HepG2 (cell line): ENCODE data around the gene DCUN1D3. TPM values are rescaled to one million over a fixed set of nuclear protein-coding genes. Genes with fewer than 3 reads are reported as not detected.

Experiments
- ATAC-seq: fragments of 200-7000 bp; cut with Tn5 transposase; 3 replicates; pipeline ENCODE4 v1.9.1; 2020; ENCODE audit warnings: mild to moderate bottlenecking, moderate library complexity
- BruUV-seq: library from RNA; stranded (reverse); fragments of 400-500 nt; replicated peaks from 2 replicates; lab custom pipeline; 2021; lab: Mats Ljungman, UMichigan
- CTCF ChIA-PET: fragments of 300-600 bp; formaldehyde crosslinking; extraction: SDS; loops from one replicate; lab custom pipeline; 2021; ENCODE audit warnings: low total read pairs, inconsistent platforms, low intra/inter-chr PET ratio; lab: Yijun Ruan, JAX
- POLR2A ChIA-PET: fragments of 350-600 bp; sonication (Branson Sonifier 250); formaldehyde crosslinking; loops from one replicate; lab custom pipeline; 2020; ENCODE audit warnings: antibody characterized with exemption, inconsistent platforms; lab: Yijun Ruan, JAX
- DNase-seq: peaks from one replicate; pipeline ENCODE4 v3.0.0-alpha.2; 2015; ENCODE audit warnings: low spot score
- FAIRE-seq: peaks from 3 replicates; lab custom pipeline; 2011; peaks lifted over from hg19 to GRCh38; lab: Jason Lieb, UNC
- H2AFZ ChIP-seq: one replicate; pipeline ENCODE4 v1.6.1; 2011; ENCODE audit warnings: low read length, inconsistent platforms
- H3K27ac ChIP-seq: fragments of 300-600 bp; 3 replicates; pipeline ENCODE4 v1.8.0; 2011; ENCODE audit warnings: mixed run types, mild to moderate bottlenecking, mixed read lengths, low read length, inconsistent platforms; ENCODE audit not compliant: insufficient read depth; ENCODE audit errors: extremely low read length
- H3K27me3 ChIP-seq, 2 experiments: fragments of 200-600 bp in 1 of 2; 2 replicates in 1 of 2; 3 replicates in 1 of 2; pipeline versions ENCODE4 v1.6.0 to v1.8.0; 2011; ENCODE audit warnings: low read length in 2 of 2, mild to moderate bottlenecking in 2 of 2, moderate library complexity in 2 of 2, inconsistent platforms in 1 of 2; ENCODE audit not compliant: insufficient read depth in 2 of 2, control insufficient read depth in 1 of 2
- H3K36me3 ChIP-seq, 2 experiments: fragments of 200-600 bp in 1 of 2; replicated peaks in 1 of 2; 2 replicates in 1 of 2; 3 replicates in 1 of 2; pipeline versions ENCODE4 v1.5.1 to v1.8.0; 2011; ENCODE audit warnings: low read length in 2 of 2, inconsistent platforms in 1 of 2; ENCODE audit not compliant: insufficient read depth in 2 of 2, control insufficient read depth in 1 of 2
- H3K4me1 ChIP-seq: 2 replicates; pipeline ENCODE4 v1.5.1; 2012; ENCODE audit warnings: low read length, inconsistent platforms; ENCODE audit not compliant: insufficient read depth
- H3K4me2 ChIP-seq: 2 replicates; pipeline ENCODE4 v1.6.0; 2011; ENCODE audit warnings: low read depth, low read length, inconsistent platforms
- H3K4me3 ChIP-seq, 3 experiments: fragments of 200-600 bp in 1 of 3; sonication (generic), shearing (Covaris generic) in 1 of 3; replicated peaks in 1 of 3; 2 replicates each; pipeline ENCODE4 v1.5.1; 2011 to 2016; ENCODE audit warnings: low read length in 3 of 3, inconsistent platforms in 2 of 3, low read depth in 2 of 3, mild to moderate bottlenecking in 2 of 3, control low read depth in 1 of 3, mixed read lengths in 1 of 3; ENCODE audit not compliant: insufficient read depth in 1 of 3
- H3K79me2 ChIP-seq: one replicate; pipeline ENCODE4 v1.6.1; 2011; ENCODE audit warnings: low read length, inconsistent platforms; ENCODE audit not compliant: insufficient read depth
- H3K9ac ChIP-seq: 2 replicates; pipeline ENCODE4 v1.6.0; 2011; ENCODE audit warnings: mild to moderate bottlenecking, low read depth, low read length, inconsistent platforms; ENCODE audit not compliant: insufficient read depth
- H3K9me3 ChIP-seq: 2 replicates; pipeline ENCODE4 v1.5.1; 2012; ENCODE audit warnings: mild to moderate bottlenecking, low read length
- H4K20me1 ChIP-seq: 2 replicates; pipeline ENCODE4 v1.6.0; 2011; ENCODE audit warnings: inconsistent platforms, mild to moderate bottlenecking, low read length, moderate library complexity; ENCODE audit not compliant: insufficient read depth
- AHR ChIP-seq: IDR thresholded peaks from 2 replicates; pipeline ENCODE4 v1.6.1; 2018; ENCODE audit warnings: missing genetic modification reagents, missing compliant biosample characterization
- BCL6 ChIP-seq: IDR thresholded peaks from 2 replicates; pipeline ENCODE4 v1.6.1; 2016; ENCODE audit warnings: missing genetic modification reagents, missing compliant biosample characterization
- DNMT1 ChIP-seq: sonication (generic); formaldehyde crosslinking; IDR thresholded peaks from 2 replicates; pipeline ENCODE4 v1.5.1; 2020; ENCODE audit warnings: mild to moderate bottlenecking, missing genetic modification reagents
- MEIS1 ChIP-seq: sonication (generic); formaldehyde crosslinking; IDR thresholded peaks from 2 replicates; pipeline ENCODE4 v1.9.0; 2021; ENCODE audit warnings: mild to moderate bottlenecking, missing genetic modification reagents, moderate library complexity, borderline replicate concordance
- SRY ChIP-seq: sonication (generic); formaldehyde crosslinking; IDR thresholded peaks from 2 replicates; pipeline ENCODE4 v1.8.0; 2022; ENCODE audit warnings: mild to moderate bottlenecking, missing genetic modification reagents
- TCF12 ChIP-seq, 2 experiments: fragments of 450-650 bp in 1 of 2; sonication (generic) in 1 of 2; formaldehyde crosslinking in 1 of 2; IDR thresholded peaks; 2 replicates each; pipeline versions ENCODE4 v1.6.1 to v1.8.0; 2017 to 2022; ENCODE audit warnings: antibody characterized with exemption in 1 of 2, mild to moderate bottlenecking in 1 of 2, missing genetic modification reagents in 1 of 2, moderate library complexity in 1 of 2
- ZFP82 ChIP-seq: sonication (generic); formaldehyde crosslinking; IDR thresholded peaks from 2 replicates; pipeline ENCODE4 v1.5.1; 2020; ENCODE audit warnings: mild to moderate bottlenecking, missing genetic modification reagents, borderline replicate concordance
- ZNF446 ChIP-seq: sonication (generic); formaldehyde crosslinking; IDR thresholded peaks from 2 replicates; pipeline ENCODE4 v1.5.0; 2020; ENCODE audit warnings: mild to moderate bottlenecking, missing genetic modification reagents
- WGBS: methylation state at CpG from one replicate; pipeline ENCODE4 v1.1.6; 2017; ENCODE audit warnings: low lambda C conversion rate; 5-methylcytosine and 5-hydroxymethylcytosine counted together
- in situ Hi-C: cut with HindIII; loops from 2 replicates; pipeline ENCODE4 v1.10.0; 2017; ENCODE audit warnings: low pct_unique_long_range_greater_than_20kb; ENCODE audit not compliant: extremely low pct_ligation_motif_present
- intact Hi-C: fragments of 100-400 bp; cut with micrococcal nuclease; formaldehyde crosslinking; loops from one replicate; pipeline ENCODE4 v1.10.0; 2022; ENCODE audit not compliant: unreplicated experiment
- polyA plus RNA-seq, 8 experiments: library from polyadenylated mRNA; depleted of rRNA in 3 of 8; stranded (reverse) in 7 of 8; unstranded in 1 of 8; fragments of >200 nt; fragmentation: Illumina TruSeq in 4 of 8; extraction: Trizol in 4 of 8; gene quantifications; 2 replicates each; pipeline versions ENCODE4 v1.2.1 to v1.2.3, GENCODE V29; 2011 to 2016; ENCODE audit warnings: low read depth in 4 of 8, missing spikeins in 1 of 8, mixed read lengths in 1 of 8; ENCODE audit not compliant: insufficient read depth in 1 of 8
- total RNA-seq, 5 experiments: library from RNA; depleted of rRNA; stranded (reverse); fragments of >200 nt; fragmentation: Illumina TruSeq; extraction: Trizol; gene quantifications; 2 replicates each; pipeline ENCODE4 v1.2.3, GENCODE V29; 2016; ENCODE audit warnings: low read depth in 1 of 5
- TF ChIP-seq, protein P1 (sequence below): sonication (generic); formaldehyde crosslinking; IDR thresholded peaks from 2 replicates; pipeline ENCODE4 v1.4.0; 2020; ENCODE audit warnings: mild to moderate bottlenecking, missing genetic modification reagents
- TF ChIP-seq, protein P2 (sequence below): sonication (generic); formaldehyde crosslinking; IDR thresholded peaks from 2 replicates; pipeline ENCODE4 v1.8.1; 2022; ENCODE audit warnings: low read depth, mild to moderate bottlenecking, missing genetic modification reagents
- TF ChIP-seq, protein P3 (sequence below): sonication (generic); formaldehyde crosslinking; IDR thresholded peaks from 2 replicates; pipeline ENCODE4 v1.4.0; 2020; ENCODE audit warnings: missing genetic modification reagents

DCUN1D3 gene
- total and polyA plus RNA-seq, 2 of the 13 experiments (the other 11 are each of a cell fraction or from before 2014, with no cell fraction given): 5.0 to 19.3 TPM

DNA sequence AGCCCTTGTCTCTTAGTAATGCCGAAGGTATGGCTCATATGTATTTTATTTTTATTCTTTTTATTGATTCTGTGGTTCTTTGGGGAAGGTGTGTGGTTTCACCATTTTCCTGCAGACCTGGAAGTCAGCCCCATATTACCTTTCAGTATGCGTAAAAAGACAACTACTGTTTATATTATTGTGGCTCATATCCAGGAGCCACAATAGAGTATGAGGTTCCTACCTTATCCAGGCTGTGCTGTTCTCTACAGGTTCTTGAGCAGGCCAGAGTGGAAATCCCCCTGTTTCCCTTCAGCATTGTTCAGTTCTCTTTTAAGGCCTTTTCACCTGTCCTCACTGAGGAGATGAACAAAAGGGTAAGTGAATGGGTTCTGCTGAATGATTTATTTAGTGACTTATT, 60.7 kb downstream of the DCUN1D3 start:
- H3K36me3 ChIP-seq: peaks cover 11 to 48% of the 10 kb centered on the region in 2 experiments
- WGBS: 96% methylated on average over 2 of the region's 2 CpGs
- no peak overlapping the region for H3K4me3 ChIP-seq
- no peaks in the 10 kb centered on the region for H3K79me2 ChIP-seq
- no peak for FAIRE-seq
- DNase-seq: no peak
- H3K27me3 ChIP-seq: no peaks in the 10 kb centered on the region
- ChIA-PET POLR2A (no interaction called here), CTCF (no interaction called here)
- no TSS peak for BruUV-seq
- no peaks in the 10 kb centered on the region for H4K20me1 ChIP-seq
- no peaks in the 10 kb centered on the region for H3K4me1 ChIP-seq
- no peak overlapping the region for H3K9ac ChIP-seq
- H3K27ac ChIP-seq: no peak overlapping the region
- H2AFZ ChIP-seq: no peak overlapping the region
- ATAC-seq: no peak
- no peak overlapping the region for H3K4me2 ChIP-seq
- H3K9me3 ChIP-seq: no peaks in the 10 kb centered on the region; the same call in 1 of the 2 replicates
- in situ Hi-C loops (no loop called here), intact Hi-C loops (no loop called here)
- TF ChIP-seq AHR (CRISPR knock-in tag) (no peak), BCL6 (CRISPR knock-in tag) (no peak), TCF12 (IDR thresholded peaks at IDR 0.05) (no peak), TCF12 (CRISPR knock-in tag; IDR thresholded peaks at IDR 0.05) (no peak), ZNF446 (no peak), MEIS1 (CRISPR knock-in tag) (no peak), ZFP82 (CRISPR knock-in tag) (no peak), DNMT1 (CRISPR knock-in tag) (no peak), SRY (CRISPR knock-in tag) (no peak)
- TF ChIP-seq, protein P1, sequence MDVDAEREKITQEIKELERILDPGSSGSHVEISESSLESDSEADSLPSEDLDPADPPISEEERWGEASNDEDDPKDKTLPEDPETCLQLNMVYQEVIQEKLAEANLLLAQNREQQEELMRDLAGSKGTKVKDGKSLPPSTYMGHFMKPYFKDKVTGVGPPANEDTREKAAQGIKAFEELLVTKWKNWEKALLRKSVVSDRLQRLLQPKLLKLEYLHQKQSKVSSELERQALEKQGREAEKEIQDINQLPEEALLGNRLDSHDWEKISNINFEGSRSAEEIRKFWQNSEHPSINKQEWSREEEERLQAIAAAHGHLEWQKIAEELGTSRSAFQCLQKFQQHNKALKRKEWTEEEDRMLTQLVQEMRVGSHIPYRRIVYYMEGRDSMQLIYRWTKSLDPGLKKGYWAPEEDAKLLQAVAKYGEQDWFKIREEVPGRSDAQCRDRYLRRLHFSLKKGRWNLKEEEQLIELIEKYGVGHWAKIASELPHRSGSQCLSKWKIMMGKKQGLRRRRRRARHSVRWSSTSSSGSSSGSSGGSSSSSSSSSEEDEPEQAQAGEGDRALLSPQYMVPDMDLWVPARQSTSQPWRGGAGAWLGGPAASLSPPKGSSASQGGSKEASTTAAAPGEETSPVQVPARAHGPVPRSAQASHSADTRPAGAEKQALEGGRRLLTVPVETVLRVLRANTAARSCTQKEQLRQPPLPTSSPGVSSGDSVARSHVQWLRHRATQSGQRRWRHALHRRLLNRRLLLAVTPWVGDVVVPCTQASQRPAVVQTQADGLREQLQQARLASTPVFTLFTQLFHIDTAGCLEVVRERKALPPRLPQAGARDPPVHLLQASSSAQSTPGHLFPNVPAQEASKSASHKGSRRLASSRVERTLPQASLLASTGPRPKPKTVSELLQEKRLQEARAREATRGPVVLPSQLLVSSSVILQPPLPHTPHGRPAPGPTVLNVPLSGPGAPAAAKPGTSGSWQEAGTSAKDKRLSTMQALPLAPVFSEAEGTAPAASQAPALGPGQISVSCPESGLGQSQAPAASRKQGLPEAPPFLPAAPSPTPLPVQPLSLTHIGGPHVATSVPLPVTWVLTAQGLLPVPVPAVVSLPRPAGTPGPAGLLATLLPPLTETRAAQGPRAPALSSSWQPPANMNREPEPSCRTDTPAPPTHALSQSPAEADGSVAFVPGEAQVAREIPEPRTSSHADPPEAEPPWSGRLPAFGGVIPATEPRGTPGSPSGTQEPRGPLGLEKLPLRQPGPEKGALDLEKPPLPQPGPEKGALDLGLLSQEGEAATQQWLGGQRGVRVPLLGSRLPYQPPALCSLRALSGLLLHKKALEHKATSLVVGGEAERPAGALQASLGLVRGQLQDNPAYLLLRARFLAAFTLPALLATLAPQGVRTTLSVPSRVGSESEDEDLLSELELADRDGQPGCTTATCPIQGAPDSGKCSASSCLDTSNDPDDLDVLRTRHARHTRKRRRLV (CRISPR knock-in tag): no peak
- TF ChIP-seq, protein P2, sequence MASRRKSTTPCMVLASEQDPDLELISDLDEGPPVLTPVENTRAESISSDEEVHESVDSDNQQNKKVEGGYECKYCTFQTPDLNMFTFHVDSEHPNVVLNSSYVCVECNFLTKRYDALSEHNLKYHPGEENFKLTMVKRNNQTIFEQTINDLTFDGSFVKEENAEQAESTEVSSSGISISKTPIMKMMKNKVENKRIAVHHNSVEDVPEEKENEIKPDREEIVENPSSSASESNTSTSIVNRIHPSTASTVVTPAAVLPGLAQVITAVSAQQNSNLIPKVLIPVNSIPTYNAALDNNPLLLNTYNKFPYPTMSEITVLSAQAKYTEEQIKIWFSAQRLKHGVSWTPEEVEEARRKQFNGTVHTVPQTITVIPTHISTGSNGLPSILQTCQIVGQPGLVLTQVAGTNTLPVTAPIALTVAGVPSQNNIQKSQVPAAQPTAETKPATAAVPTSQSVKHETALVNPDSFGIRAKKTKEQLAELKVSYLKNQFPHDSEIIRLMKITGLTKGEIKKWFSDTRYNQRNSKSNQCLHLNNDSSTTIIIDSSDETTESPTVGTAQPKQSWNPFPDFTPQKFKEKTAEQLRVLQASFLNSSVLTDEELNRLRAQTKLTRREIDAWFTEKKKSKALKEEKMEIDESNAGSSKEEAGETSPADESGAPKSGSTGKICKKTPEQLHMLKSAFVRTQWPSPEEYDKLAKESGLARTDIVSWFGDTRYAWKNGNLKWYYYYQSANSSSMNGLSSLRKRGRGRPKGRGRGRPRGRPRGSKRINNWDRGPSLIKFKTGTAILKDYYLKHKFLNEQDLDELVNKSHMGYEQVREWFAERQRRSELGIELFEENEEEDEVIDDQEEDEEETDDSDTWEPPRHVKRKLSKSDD (CRISPR knock-in tag): no peak
- TF ChIP-seq, protein P3, sequence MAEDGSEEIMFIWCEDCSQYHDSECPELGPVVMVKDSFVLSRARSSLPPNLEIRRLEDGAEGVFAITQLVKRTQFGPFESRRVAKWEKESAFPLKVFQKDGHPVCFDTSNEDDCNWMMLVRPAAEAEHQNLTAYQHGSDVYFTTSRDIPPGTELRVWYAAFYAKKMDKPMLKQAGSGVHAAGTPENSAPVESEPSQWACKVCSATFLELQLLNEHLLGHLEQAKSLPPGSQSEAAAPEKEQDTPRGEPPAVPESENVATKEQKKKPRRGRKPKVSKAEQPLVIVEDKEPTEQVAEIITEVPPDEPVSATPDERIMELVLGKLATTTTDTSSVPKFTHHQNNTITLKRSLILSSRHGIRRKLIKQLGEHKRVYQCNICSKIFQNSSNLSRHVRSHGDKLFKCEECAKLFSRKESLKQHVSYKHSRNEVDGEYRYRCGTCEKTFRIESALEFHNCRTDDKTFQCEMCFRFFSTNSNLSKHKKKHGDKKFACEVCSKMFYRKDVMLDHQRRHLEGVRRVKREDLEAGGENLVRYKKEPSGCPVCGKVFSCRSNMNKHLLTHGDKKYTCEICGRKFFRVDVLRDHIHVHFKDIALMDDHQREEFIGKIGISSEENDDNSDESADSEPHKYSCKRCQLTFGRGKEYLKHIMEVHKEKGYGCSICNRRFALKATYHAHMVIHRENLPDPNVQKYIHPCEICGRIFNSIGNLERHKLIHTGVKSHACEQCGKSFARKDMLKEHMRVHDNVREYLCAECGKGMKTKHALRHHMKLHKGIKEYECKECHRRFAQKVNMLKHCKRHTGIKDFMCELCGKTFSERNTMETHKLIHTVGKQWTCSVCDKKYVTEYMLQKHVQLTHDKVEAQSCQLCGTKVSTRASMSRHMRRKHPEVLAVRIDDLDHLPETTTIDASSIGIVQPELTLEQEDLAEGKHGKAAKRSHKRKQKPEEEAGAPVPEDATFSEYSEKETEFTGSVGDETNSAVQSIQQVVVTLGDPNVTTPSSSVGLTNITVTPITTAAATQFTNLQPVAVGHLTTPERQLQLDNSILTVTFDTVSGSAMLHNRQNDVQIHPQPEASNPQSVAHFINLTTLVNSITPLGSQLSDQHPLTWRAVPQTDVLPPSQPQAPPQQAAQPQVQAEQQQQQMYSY (CRISPR knock-in tag): no peak
